Retina (tissue), 1 donor: Measurements from ENCODE around the gene CDH11.

ENCODE experiments used
- DNase-seq: peaks from one replicate; pipeline ENCODE4 v3.0.0-alpha.2; 2016

Gene CDH11

GRCh38 chr16:65070831-65071432 lies 50.9 kb downstream of the CDH11 start:
- DNase-seq, result peak; percentile 83

- no peak for DNase-seq
Measured at GRCh38 chr16:65069766-65070165, 52.1 kb downstream of the CDH11 start.

DNA sequence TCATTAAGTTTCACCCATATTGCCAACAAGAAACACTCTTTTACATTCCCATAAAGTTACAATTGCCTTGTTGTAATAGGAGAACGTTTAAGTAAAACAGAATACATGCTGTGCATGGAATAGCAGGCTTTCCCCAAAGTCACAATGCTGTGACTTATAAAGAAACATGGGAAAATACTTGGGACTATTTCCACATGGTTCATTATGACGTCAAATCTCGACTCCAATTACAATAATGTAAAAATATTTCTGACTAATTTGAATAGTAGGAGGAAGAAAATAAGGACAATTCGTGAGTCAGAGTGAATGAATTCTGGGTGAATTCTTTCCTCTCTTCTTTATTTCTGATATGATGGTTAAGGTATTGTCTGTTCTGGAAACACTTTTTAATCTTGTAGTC lies 52.8 kb downstream of the CDH11 start:
- no peak for DNase-seq

- DNase-seq, result no peak
Measured at GRCh38 chr16:65068151-65068740, 53.6 kb downstream of the CDH11 start.

DNA sequence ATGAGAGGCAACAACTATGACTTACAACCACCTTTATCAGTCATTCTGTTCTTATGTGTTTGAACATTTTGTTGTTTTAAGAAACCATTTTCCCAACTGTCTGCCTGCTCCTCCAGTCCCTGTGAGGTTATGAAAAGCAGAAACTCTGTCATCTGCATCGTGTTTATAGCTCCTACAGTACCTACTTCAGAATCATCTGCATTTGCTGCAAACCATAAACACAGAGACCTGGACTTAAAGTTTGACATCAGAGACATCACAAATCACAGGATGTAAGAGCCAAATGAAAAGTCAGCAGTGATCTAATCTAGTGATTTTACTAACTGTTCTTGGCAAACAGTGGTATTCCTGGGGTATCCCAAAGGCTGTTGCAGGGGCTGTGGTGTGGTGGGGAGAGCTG lies 55.2 kb downstream of the CDH11 start:
- DNase-seq, result no peak

DNA sequence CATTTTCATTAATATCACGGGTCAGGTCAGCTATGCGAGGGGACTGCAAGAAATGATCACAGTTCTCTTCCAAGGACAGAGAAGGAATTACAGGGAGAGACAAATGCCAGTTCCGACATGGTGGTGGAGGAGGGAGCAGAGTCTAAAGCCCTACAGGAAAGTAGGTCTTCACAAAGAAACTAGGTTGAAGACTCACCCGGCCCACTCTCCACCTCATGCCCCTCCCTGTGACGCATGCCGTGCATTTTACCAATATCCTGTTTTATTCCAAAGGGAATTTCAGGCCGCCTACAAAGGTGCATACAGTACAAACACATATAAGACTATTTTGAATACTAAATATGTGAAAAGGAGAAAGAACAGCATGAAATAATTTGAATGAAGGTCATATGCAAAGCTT lies 56.8 kb downstream of the CDH11 start:
- no peak for DNase-seq

DNA sequence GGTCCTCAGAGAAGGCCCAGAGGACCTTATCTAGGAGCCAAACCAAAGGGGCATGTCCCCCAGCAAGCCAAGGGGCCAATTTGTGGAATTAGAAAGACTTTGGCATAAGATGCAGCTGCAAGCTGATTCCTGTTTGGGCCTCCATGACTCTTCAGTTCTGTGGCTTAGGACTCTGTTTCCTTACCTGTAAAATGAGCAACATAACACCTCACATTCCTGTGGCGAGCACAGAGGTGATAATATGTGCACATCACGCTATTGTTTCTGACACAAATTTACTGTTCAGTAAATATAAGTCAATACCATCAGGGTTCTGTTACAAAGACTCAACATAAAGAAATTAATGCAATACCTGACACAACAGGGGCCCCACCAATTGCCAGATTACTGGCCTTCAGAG lies 57.7 kb downstream of the CDH11 start:
- DNase-seq, result no peak

GRCh38 chr16:65062736-65063583 lies 58.9 kb downstream of the CDH11 start:
- DNase-seq, result peak; percentile 64

GRCh38 chr16:65061935-65062518 lies 59.8 kb downstream of the CDH11 start:
- no peak for DNase-seq

- DNase-seq, result no peak
Measured at GRCh38 chr16:65061263-65061662, 60.6 kb downstream of the CDH11 start.

DNA sequence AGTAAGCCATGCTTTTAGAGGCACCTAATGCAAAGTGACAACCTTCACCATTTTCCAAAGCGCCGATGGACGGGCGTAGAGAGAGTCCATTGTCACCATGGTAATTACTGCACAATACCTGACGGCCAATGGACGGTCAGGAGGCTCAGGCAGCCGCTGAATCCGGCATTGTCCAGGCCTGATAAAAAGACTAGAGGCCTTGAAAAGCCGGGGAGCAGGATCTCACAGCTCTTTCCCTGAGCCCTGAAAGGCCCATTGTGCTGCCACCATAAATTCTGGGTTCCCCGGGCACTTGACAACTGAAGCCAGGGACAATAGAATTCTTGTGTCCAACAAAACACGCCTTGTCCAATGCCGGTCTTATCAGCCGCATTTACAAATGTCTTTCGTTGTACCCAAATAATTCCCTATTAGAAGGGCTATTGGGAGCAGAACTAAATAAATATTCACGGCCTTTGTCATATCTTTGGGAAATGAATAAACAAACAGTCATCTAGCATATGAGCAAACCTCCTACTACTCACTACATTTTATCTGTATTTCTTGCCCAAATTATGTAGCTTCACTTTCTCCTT lies 62.4 kb downstream of the CDH11 start:
- peak; percentile 87 for DNase-seq

DNA sequence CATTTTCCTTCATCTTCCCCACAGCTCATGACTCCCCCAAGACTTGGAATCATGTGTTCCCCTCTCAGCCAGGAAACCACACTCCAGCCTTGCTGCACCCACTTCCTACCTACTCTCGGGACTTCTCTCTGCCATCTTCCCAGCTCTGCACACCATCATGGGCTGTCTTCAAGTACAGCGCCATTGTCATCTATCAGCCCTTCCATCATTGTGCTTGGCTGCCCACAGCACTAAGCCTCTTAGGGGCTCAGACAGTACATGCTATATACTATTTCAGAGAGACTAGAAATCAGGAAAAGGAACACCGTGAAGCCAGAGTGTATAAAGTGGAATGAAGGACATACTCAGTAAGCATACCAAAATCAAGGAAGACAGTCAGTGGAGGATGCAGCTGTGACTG lies 64.7 kb downstream of the CDH11 start:
- no peak for DNase-seq

DNA sequence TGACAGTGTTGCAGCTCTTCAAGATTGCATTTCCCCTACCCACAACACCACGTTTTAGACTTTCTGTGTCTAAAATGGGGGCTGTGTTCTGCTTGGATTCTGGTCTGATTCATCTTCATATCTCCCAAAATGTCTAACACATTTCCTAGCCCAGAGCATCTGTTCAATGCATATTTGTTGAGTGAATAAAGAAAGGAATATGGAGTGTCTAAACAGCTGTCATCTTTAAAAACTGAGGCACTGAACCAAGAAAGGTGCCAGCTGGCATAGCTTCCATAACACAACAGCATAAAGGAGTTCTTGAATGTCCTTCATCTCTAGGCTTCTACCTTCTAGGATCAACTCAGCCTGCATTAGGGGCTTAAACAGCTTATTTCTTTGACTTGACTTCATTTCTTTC lies 67.4 kb downstream of the CDH11 start:
- no peak for DNase-seq

- no peak for DNase-seq
Measured at GRCh38 chr16:65049679-65050078, 72.2 kb downstream of the CDH11 start.

- DNase-seq, result no peak
Measured at GRCh38 chr16:65045961-65046360, 75.9 kb downstream of the CDH11 start.

DNA sequence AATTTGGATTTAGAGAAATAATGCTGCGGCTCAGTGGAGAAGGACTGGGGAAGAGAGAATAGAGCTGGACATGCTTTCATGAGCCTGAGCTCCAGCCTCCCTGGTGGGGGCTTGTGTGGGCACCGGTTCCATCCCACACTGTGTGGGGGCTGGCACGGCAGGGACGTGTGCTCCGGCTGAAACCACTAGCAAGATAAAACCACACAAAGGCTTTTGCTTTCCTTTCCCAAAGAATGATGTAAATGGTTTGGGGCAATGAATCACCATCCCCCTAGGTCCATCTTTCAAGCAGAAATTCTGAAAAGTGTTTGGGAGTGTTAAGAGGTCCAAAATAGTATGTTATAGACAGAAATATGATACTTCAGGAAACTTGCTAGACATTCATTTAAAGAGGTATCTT lies 77.0 kb downstream of the CDH11 start:
- DNase-seq, result no peak

GRCh38 chr16:65044026-65044425 lies 77.8 kb downstream of the CDH11 start:
- DNase-seq, result no peak

DNA sequence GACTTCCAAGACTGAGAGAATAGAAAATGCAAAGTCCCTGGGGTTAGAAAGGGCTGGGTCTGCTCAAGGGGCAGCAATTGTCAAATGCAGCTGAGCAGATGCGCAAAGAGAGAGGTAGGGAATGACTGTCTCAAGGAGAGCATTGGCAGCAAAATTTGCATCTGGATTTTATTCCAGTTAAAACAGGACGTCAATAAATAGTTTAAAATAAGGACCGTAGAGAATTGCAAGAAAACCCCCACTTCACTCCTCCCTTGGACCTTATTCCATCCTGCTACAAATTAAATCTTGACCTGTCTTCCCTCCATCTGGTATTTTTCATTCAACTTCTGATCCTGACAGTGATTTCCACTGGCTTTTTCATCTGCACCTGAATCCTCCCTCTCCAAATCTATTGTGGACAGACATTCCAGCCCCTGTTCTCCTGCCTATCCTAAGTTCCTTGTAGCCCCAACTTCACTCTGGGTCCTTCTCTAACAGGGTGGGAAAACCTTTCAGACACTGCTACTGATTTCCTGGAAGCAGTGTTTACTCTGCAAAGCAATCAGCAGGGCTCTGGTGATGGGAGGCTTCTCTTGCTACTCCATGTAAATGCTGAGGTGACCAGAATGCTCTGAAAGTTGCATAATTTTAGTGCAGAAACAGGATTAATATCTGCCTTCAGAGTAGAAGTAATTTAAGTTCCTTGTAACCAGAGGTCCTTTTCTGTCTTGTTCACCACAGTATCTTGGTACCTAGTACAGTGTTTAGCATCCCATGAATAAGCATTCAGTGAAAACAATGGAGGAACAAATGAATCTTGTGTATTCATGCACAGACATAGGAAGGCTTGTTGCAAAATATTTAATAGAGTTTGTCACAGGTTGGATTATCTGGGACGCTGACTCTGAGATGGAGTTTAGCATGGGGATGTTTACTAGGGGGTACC lies 79.2 kb downstream of the CDH11 start:
- no peak for DNase-seq

- peak; percentile 60 for DNase-seq
Measured at GRCh38 chr16:65041667-65042066, 80.2 kb downstream of the CDH11 start.

GRCh38 chr16:65038100-65038499 lies 83.8 kb downstream of the CDH11 start:
- no peak for DNase-seq

GRCh38 chr16:65037556-65037955 lies 84.3 kb downstream of the CDH11 start:
- no peak for DNase-seq

- DNase-seq, result no peak
Measured at GRCh38 chr16:65034915-65035314, 86.9 kb downstream of the CDH11 start.
